ENCODE measurements around the gene DLGAP1. TPM values are rescaled to one million over a fixed set of nuclear protein-coding genes. Genes with fewer than 3 reads are reported as not detected.

The DLGAP1 gene
- total and polyA plus RNA-seq, 2 of the 4 experiments (the other 2 are of a cell fraction) = under 0.01 to 0.09 TPM

GRCh38 chr18:3544537-3544936 lies 910.6 kb downstream of the DLGAP1 start:
- no peak overlapping the region for H3K14ac ChIP-seq (replicated peaks; ENCODE audit: low read depth, low read length)
- H3K9me1 ChIP-seq (ENCODE audit: insufficient read depth, low read length) = no peaks in the 10 kb centered on the region
- no peak overlapping the region for H3K27ac ChIP-seq (ENCODE audit: insufficient read depth, low read length)
- TF ChIP-seq CTCF (conservative IDR thresholded peaks at IDR 0.05; ENCODE audit: low read depth, low read length) (no peak), RFX5 (IDR thresholded peaks at IDR 0.05; ENCODE audit: low read depth, low read length) (no peak), RCOR1 (IDR thresholded peaks at IDR 0.05; ENCODE audit: insufficient replicate concordance, low read length) (no peak), MAFK (IDR thresholded peaks at IDR 0.05; ENCODE audit: low read depth, low read length) (no peak), FOS (IDR thresholded peaks at IDR 0.05; ENCODE audit: low read depth, low read length) (no peak), BHLHE40 (IDR thresholded peaks at IDR 0.05; ENCODE audit: low read depth, low read length) (no peak), MXI1 (IDR thresholded peaks at IDR 0.05; ENCODE audit: borderline replicate concordance, low read depth, low read length) (no peak)
- CTCF ChIA-PET = interaction anchor here (1.1 kb wide), 1 partner anchor 15 kb away, joined by 4 read pairs; no protein-coding TSS in a partner anchor
- H2BK15ac ChIP-seq (ENCODE audit: low read depth, low read length) = no peak overlapping the region
- H3K9ac ChIP-seq (ENCODE audit: low read depth, low read length) = no peak overlapping the region
- H3K4me1 ChIP-seq (ENCODE audit: control insufficient read depth, insufficient read depth, low read length) = no peaks in the 10 kb centered on the region
- POLR2A ChIA-PET (ENCODE audit: unreplicated experiment) = interaction anchor here (0.6 kb wide), 1 partner anchor 249 kb away, joined by 3 read pairs; no protein-coding TSS in a partner anchor
- H2AK5ac ChIP-seq (ENCODE audit: low read depth, low read length) = no peak overlapping the region
- no CpG with 5 or more reads among the region's 2 CpGs for WGBS, 2 experiments (ENCODE audit: extremely low coverage in 2 of 2, insufficient read length in 1 of 2)
- H3K79me1 ChIP-seq (ENCODE audit: low read depth in 1 of 2, low read length in 2 of 2) = no peaks in the 10 kb centered on the region
- no peak overlapping the region for H4K5ac ChIP-seq (ENCODE audit: low read depth, low read length)
- intact Hi-C loops (cut with micrococcal nuclease) (no loop called here), in situ Hi-C loops (cut with MboI; ENCODE audit: low sequenced_read_pairs) (no loop called here), dilution Hi-C loops (cut with HindIII; ENCODE audit: low sequenced_read_pairs, unreplicated experiment) (no loop called here)
- H3K56ac ChIP-seq (ENCODE audit: extremely low read depth, insufficient read depth, low read length) = no peak overlapping the region
- H2BK120ac ChIP-seq (ENCODE audit: low read depth, low read length) = no peak overlapping the region
- no peak overlapping the region for H2BK5ac ChIP-seq (ENCODE audit: low read depth, low read length, poor library complexity, severe bottlenecking)
- H3K36me3 ChIP-seq (ENCODE audit: control insufficient read depth, insufficient read depth, low read length) = no peaks in the 10 kb centered on the region
- BruUV-seq (replicated peaks) = no TSS peak
- H3K27me3 ChIP-seq (ENCODE audit: control insufficient read depth, insufficient read depth, low read length) = peaks cover 12% of the 10 kb centered on the region; the same call in 1 of the 2 replicates
- no peak overlapping the region for H3K23ac ChIP-seq (ENCODE audit: low read depth, low read length)
- H2AFZ ChIP-seq (replicated peaks; ENCODE audit: low read length, poor library complexity) = no peak overlapping the region
- H3K4ac ChIP-seq (ENCODE audit: low read depth, low read length) = no peak overlapping the region
- no peak overlapping the region for H2BK20ac ChIP-seq (ENCODE audit: low read depth, low read length)
- H3K4me2 ChIP-seq (ENCODE audit: low read depth, low read length) = no peak overlapping the region
- DNase-seq (no peak), ATAC-seq (ENCODE audit: low read depth) (no peak)
- no peak overlapping the region for H4K91ac ChIP-seq (ENCODE audit: insufficient read depth, low read depth, low read length)
- no peak overlapping the region for H3K18ac ChIP-seq (ENCODE audit: low read depth, low read length)
- H3K4me3 ChIP-seq (ENCODE audit: insufficient read depth, low read depth, low read length) = no peak overlapping the region
- no peaks in the 10 kb centered on the region for H4K20me1 ChIP-seq (ENCODE audit: insufficient read depth, low read length)
- no peak overlapping the region for H2AK9ac ChIP-seq (replicated peaks; ENCODE audit: low read depth, low read length, poor library complexity)
- H3K9me3 ChIP-seq (ENCODE audit: control insufficient read depth, insufficient read depth, low read length) = no peaks in the 10 kb centered on the region
- no peak overlapping the region for H4K8ac ChIP-seq (ENCODE audit: low read depth in 2 of 2, low read length in 2 of 2)
